GM19397 (cell line): ENCODE results near the gene ORMDL1.
A peak's percentile ranks its signal among the peaks of the same experiment; 100 is the strongest.
"Not testable (repeated sequence)": the region's sequence is repeated elsewhere in the genome, so short reads cannot be mapped to it uniquely, and the experiment has no call there.

Experiments used
- ATAC-seq: cut with Tn5 transposase; IDR thresholded peaks from one replicate; pipeline ENCODE4 v1.9.1; 2021; ENCODE audit warnings: mild to moderate bottlenecking, moderate library complexity; ENCODE audit not compliant: unreplicated experiment

Gene ORMDL1

GRCh38 chr2:189772212-189772611 lies 11.9 kb downstream of the ORMDL1 start:
- no peak for ATAC-seq

- no peak for ATAC-seq
Observed at GRCh38 chr2:189770590-189771322, 13.4 kb downstream of the ORMDL1 start.

DNA sequence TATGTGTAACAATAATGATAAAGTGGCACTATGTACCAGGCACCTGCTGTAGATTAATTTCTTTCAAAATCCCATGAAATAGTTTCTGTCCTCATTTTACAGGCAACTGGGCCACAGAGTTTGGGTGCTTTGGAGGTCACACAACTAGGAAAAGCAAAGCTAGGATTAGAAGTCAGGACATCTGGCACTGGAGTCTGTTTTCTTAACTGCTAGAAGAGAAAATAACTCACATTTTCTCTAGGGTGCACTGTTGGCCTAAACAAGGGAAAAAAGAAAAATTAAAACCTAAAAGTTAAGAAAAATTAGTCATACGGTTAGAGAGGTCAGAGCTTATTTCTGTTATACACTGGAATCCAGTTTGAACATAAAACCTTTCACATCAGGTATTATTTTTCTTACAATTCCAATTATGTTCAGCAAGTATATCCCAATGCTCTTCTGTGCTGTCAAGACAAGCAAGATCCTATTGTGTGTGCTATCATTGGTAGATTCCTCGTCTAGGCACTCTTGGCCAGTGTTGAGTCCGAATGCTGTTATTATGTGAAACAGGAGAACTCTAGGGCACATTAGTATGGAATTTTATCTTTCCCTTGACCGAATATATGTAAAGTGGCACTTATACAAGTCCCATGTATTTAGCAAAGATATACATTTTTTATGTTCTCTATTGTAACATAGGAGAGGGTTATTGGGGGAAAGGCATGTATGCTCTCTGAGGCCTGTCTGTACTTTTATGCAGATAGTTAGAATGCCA lies 20.1 kb downstream of the ORMDL1 start:
- no peak for ATAC-seq

- peak; percentile 96 for ATAC-seq
Observed at GRCh38 chr2:189762551-189763298, 21.4 kb downstream of the ORMDL1 start, which contains the start of gene OSGEPL1. Gene OSGEPL1, minus strand, starts transcription at chr2:189762792. Its CDS starts 1,152 bp downstream, at chr2:189761640.

GRCh38 chr2:189762229-189762550 lies 21.9 kb downstream of the ORMDL1 start:
- no peak for ATAC-seq

GRCh38 chr2:189760154-189760553 lies 24.0 kb downstream of the ORMDL1 start:
- not testable (repeated sequence) for ATAC-seq

DNA sequence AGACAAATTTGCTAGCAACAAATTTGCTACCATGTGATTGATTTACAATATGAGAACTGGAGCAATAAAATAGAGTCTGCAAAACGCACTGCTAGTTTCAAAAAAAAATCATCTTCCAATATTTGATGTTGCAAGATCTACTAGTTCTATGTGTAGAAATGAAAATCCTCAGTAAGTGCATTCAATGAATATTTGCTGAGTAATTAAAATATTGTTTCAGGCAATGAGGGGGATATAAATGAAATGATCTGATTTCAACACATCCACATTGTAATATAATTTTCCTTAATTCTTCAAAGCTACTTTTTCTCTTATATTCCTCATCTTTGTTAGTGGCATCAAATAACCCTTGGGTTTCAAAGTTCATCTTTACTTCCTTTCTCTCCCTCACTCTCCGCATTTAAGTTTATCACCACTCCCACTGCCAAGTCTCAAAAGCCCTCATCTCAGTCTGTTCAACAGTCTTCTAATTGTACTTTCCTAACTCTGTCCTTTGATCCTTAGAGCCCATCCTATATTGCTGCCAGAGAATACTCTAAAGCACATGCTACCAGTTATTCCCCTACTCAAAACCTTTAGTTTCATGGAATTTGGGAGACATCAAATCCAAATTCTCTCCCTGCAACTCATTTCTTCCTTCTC lies 27.7 kb downstream of the ORMDL1 start:
- ATAC-seq, result no peak

DNA sequence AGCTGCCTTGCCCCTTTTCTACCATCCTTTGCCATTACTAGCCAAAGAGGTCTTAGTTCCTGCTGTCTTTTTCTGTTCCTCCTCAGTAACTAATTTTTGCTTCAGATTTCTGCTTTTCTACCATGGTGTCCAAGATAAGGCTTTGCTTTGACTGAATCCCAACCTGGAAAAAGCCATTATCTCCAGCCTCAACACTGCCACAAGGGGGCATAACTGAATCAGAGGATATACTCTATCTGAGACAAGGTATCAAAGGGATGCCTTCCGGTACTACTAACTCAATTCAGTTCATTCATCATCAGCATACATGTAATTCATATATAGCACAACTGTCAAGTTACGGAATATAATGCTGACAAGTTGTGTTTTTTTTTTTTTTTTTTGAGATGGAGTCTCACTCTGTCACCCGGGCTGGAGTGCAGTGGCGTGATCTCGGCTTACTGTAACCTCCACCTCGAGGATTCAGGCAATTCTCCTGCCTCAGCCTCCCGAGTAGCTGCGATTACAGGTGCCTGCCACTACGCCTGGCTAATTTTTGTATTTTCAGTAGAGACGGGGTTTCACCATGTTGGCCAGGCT lies 33.0 kb downstream of the ORMDL1 start:
- no peak for ATAC-seq

- ATAC-seq, result no peak
Observed at GRCh38 chr2:189729430-189729829, 54.7 kb downstream of the ORMDL1 start.

DNA sequence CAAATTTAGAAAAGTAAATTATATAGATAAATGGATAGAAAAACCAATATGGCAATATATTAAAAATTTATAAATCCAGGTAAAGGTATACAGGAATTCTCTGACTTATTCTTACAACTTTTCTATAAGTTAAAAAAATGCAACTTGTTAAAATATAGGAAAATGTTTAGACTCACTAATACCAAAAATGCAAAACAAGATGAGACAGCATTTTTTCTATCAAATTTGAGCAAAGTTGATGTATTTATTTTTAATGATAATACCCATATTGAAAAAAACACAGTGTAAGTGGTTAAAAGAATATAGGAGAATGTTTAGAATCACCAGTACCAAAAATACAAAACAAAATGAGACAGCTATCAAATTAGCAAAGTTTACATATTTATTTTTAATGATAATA lies 57.3 kb downstream of the ORMDL1 start:
- ATAC-seq, result no peak

- no peak for ATAC-seq
Observed at GRCh38 chr2:189726271-189726670, 57.9 kb downstream of the ORMDL1 start.

- ATAC-seq, result no peak
Observed at GRCh38 chr2:189723192-189723591, 60.9 kb downstream of the ORMDL1 start.
